Rectal smooth muscle tissue (tissue), 1 donor: Measurements from ENCODE around the gene SMURF1.

ENCODE experiments used
- H3K27ac ChIP-seq: one replicate; pipeline ENCODE4 v1.7.0; 2013; ENCODE audit warnings: low read depth, low read length, inconsistent platforms
- H3K27me3 ChIP-seq: one replicate; pipeline ENCODE4 v1.7.0; 2013; ENCODE audit warnings: low read length; ENCODE audit not compliant: control insufficient read depth, insufficient read depth
- H3K36me3 ChIP-seq: one replicate; pipeline ENCODE4 v1.7.0; 2013; ENCODE audit warnings: low read length; ENCODE audit not compliant: control insufficient read depth, insufficient read depth
- H3K4me1 ChIP-seq: one replicate; pipeline ENCODE4 v1.7.0; 2013; ENCODE audit warnings: low read length; ENCODE audit not compliant: control insufficient read depth, insufficient read depth
- H3K4me3 ChIP-seq: one replicate; pipeline ENCODE4 v1.7.0; 2013; ENCODE audit warnings: low read length
- H3K9ac ChIP-seq: one replicate; pipeline ENCODE4 v1.7.0; 2013; ENCODE audit warnings: low read length

SMURF1 gene

DNA sequence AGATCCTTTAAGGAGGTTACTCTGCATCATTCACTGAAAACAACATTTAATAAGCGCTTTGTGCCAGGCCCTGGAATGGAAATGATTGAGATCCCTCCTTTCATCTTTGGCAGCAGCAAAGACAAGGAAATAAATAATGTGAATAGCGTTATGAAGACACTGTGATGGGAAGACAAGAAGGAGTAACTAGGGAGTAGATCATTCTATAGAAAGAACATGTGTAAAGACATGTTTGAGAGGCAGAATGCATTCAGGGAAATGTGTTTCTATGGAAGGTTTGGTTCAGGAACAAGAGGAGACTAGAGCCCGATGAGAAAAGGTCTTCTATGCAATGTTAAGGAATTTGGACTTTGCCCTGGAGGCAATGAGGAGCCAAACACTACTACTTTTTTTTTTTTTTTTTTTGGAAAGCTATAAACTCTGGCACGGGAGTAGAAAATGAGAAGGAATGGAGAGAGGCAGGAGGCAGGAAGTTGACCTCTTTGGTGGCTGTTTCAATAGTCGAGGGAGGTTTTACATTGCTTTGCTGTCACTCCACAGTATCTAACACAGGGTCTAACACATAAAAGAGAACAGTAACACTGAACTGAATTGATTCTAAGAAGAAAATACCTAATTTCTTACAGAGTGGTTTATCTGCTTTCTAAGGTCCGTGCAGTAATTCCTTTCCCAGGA lies 44.9 kb downstream of the SMURF1 start:
- Histone ChIP-seq H3K36me3 (no peaks in the 10 kb centered on the region), H3K4me1 (peaks cover 10% of the 10 kb centered on the region), H3K4me3 (no peak overlapping the region), H3K27ac (no peak overlapping the region), H3K9ac (no peak overlapping the region), H3K27me3 (no peaks in the 10 kb centered on the region)

DNA sequence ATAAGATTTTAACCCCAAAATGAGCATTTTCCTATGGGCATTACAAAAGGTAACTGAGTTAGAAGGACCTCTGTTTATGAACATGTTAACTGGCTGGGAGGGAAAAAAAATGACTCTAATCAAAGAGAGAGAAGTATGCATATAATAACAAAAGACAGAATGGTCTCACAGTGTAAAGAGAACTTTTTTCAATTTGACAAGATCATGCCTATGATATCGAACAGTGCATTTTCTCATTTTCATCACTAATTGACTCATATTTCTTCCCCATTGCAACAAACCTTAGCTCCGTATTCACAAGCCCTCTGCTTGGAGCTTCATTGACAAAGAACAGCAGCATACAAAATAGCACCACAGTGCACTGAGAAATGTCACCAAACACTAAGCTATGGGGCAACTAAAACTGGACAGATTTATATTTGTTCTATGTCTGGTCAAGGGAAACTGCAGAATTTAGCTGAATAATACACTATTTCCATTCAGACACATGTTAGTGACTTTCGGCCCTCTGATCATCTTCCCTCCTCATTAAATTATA lies 45.6 kb downstream of the SMURF1 start:
- peaks cover 10% of the 10 kb centered on the region for H3K4me1 ChIP-seq
- H3K9ac ChIP-seq: no peak overlapping the region
- no peak overlapping the region for H3K27ac ChIP-seq
- H3K4me3 ChIP-seq: no peak overlapping the region
- H3K36me3 ChIP-seq: no peaks in the 10 kb centered on the region
- no peaks in the 10 kb centered on the region for H3K27me3 ChIP-seq

DNA sequence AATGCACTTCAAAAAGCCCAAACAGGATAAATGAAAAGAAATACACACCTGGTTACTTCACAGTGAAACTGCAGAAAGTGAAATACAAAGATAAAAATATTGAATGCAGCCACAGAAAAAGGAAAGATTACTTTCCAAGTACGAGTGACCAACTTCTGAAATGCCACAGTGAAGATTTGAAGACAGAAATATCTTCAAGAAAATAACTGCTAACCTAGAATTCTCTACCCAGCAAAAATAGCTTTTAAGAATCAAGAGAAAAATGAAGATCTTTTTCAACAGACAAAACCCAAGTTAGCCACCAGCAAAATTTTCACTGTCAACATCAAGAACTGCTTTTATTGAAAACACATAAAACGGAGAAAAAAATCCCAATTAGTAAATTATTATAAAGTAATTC lies 46.2 kb downstream of the SMURF1 start:
- H3K27ac ChIP-seq: no peak overlapping the region
- H3K9ac ChIP-seq: no peak overlapping the region
- no peaks in the 10 kb centered on the region for H3K36me3 ChIP-seq
- no peak overlapping the region for H3K4me3 ChIP-seq
- no peaks in the 10 kb centered on the region for H3K27me3 ChIP-seq
- peaks cover 10% of the 10 kb centered on the region for H3K4me1 ChIP-seq

DNA sequence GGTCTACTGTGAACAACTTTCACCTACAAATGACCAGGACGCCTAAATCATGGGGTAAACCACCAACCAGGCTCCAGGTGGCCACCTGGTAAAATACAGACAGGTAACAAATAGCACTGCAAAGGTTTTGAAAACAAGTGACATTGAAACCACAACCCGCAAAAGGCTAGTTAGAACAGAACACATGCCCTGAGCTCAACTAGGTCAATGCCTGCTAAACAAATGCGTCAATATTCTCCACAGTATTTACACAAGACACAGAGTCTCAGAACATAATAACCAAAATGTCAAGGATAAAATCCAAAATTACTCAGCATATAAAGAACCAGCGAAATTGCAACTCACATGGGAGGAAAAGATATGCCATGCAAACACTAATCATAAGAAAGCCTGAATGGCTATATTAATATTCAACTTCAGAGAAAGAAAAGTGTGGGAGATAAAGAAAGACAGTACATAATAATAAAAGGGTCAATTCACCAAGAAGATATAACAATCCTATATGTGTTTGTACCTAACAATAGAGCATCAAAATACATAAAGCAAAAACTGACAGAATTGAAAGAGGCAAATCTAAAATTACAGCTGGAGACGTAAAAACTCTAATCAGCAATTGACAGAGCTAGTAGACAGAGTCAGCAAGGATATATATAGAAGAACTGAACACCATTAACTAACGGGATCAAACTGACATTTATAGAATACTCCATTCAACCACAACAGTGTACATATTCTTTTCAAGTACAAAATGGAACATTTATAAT lies 47.6 kb downstream of the SMURF1 start:
- H3K4me3 ChIP-seq: no peak overlapping the region

DNA sequence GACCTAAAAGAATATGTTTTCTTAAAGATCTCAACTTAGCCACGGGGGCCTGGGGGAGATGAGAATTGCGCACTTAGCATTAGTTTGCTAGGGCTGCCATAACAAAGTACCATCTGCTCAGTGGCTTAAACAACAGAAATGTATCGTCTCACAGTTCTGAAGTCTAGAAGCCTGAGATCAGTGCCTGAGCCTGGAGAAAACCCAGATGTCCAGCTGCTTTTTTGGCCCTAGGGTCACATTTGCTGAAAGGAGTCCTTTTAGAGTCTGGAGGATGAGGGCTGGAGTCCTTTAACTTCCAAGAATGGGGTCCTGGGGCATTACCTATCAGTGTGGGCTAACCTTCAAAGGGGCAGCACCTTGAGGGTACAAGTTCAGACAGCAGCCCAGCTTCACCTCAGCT lies 48.2 kb downstream of the SMURF1 start:
- Histone ChIP-seq H3K9ac (no peak overlapping the region), H3K27me3 (no peaks in the 10 kb centered on the region), H3K27ac (peak overlapping the region; percentile 4), H3K36me3 (no peaks in the 10 kb centered on the region), H3K4me3 (no peak overlapping the region), H3K4me1 (peaks cover 10% of the 10 kb centered on the region)

More for the DNA sequence above, 47.6 kb downstream of the SMURF1 start:
- Histone ChIP-seq H3K4me1 (peaks cover 10% of the 10 kb centered on the region), H3K27me3 (no peaks in the 10 kb centered on the region), H3K36me3 (no peaks in the 10 kb centered on the region), H3K9ac (no peak overlapping the region), H3K27ac (peak overlapping the region; percentile 4)

DNA sequence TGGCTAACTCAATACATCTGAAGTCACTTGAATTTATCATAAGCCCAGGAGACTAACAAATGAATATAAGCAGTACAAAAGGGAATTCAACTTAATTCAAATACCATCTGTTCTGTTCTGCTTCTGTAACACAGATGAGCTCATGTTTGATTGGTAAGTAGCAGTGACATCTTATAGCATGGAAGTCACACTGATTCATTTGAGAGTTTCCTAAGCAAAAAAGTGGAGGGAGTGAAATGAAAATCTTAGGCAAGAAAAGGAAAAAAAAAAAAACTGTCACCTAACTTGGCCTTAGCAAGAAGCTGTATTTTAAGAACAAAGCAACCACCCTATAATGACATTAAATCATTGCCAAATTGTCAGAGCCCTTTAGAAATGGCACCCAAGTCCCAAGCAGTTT lies 49.5 kb downstream of the SMURF1 start:
- Histone ChIP-seq H3K36me3 (no peaks in the 10 kb centered on the region), H3K4me1 (peaks cover 10% of the 10 kb centered on the region), H3K4me3 (no peak overlapping the region), H3K27me3 (no peaks in the 10 kb centered on the region), H3K9ac (no peak overlapping the region), H3K27ac (no peak overlapping the region)

DNA sequence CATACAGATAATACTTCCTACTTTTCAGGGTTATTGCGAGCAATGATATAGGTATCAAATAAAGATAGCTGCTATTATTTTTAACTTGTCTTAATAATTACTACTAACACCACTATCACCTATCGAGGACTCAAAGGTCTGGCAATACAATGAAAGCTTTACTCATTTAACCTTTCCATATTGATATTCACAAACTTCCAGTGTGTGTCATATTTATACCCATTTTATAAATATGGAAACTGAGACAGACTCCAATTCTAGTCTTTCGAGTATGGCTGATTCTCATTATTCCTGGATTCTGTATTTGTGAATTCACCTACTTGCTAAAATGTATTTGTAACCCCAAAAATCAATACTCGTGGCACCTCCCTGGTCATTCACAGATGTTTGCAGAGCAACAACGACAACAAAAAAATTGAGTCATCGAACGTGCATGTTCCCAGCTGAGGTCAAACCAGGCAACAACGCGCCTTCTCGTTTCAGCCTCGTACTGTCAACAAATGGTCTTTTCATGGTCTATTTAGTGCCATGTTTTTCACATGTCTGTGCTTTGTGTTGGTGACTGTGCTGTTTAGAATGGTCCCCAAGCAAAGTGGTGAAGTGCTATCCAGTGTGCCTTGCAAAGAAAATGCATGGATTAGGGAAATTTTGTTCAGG lies 51.7 kb downstream of the SMURF1 start:
- Histone ChIP-seq H3K4me3 (no peak overlapping the region), H3K4me1 (peaks cover 4% of the 10 kb centered on the region), H3K9ac (no peak overlapping the region), H3K36me3 (no peaks in the 10 kb centered on the region), H3K27me3 (no peaks in the 10 kb centered on the region), H3K27ac (no peak overlapping the region)

DNA sequence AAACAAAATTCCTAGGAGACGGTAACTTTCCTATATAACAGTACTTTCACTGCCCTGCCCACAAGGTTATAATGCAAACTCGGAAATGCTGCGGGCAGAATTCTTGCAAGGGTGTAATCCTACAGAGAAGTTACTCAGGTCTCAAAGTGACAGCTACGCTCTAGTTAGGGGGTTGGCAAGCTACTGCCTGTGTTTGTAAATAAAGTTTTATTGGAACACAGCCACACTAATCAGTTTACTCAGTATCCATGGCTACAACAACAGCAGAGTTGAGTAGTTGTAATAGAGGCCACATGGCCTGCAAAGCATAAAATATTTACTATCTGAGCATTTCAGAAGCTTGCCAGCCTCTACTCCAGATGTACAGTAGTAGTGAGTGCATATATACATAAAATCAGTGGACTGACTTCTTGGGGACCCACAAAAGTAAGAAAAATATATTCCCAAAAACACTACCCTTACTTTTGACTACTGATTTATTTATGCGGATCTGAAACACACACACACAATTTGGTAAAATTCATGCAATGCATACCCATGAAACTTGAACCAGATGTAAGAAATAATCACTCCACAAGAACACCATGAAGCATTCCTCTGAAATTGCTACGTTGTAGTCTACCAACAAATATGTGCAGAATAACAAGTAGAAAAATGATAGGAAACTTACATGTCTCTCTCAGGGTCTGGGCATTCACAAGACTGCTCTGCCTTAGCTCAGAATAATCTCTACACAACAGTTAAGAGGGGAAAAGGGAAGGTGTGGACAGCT lies 53.0 kb downstream of the SMURF1 start:
- H3K4me3 ChIP-seq: no peak overlapping the region
- no peak overlapping the region for H3K9ac ChIP-seq
- no peaks in the 10 kb centered on the region for H3K27me3 ChIP-seq
- H3K36me3 ChIP-seq: no peaks in the 10 kb centered on the region
- H3K27ac ChIP-seq: no peak overlapping the region
- peaks cover 4% of the 10 kb centered on the region for H3K4me1 ChIP-seq

DNA sequence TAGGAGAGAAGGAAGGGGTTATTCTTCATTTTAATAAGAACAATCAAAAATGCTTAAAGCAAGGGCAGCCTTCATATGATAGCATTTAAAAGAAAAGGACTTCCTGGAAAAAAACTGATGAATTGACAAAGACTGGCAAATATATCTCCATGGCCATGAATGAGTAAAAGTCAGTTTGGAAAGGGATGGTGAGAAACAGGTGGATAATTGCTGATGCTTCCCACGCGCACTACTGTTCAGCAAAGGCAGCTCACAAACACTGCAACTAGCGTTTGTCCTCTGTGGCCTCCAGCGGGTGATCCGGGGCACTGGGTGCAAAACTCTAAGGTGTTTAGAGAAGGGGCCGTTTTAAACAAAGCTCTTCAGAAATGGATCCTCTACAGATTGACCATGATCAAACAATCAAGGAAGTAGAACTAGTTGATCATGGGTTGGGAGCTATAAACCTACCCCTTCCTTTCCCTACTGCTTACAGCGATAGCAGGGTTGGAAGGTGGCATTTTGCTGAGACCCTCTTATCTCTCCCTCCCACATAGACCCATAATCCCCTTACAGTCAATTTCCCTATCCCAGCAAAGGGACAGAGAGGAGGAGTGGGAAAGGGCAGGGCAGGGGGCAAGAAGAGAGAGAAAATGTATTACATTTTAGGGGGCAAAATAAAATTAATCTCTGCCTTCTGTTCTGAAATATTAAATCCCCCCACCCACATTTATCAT lies 53.8 kb downstream of the SMURF1 start:
- Histone ChIP-seq H3K27me3 (no peaks in the 10 kb centered on the region), H3K4me3 (no peak overlapping the region), H3K4me1 (no peaks in the 10 kb centered on the region), H3K9ac (no peak overlapping the region), H3K36me3 (no peaks in the 10 kb centered on the region), H3K27ac (no peak overlapping the region)

DNA sequence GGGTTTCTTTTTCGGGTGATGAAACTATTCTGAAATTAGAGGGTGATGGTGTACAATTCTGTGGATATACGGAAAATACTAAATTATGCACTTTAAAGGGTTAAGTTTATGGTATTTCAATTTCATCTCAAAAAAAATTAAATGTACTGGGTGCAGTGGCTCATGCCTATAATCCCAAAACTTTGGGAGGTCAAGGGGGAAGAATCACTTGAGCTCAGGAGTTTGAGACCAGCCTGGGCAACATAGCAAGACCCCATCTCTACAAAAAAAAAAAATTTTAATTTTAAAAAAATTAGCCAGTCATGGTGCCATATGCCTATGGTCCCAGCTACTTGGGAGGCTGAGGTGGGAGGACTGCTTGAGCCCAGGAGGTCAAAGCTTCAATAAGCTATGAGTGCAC lies 57.0 kb downstream of the SMURF1 start:
- Histone ChIP-seq H3K4me1 (no peaks in the 10 kb centered on the region), H3K36me3 (peaks cover 2% of the 10 kb centered on the region), H3K9ac (no peak overlapping the region), H3K27me3 (no peaks in the 10 kb centered on the region), H3K27ac (no peak overlapping the region), H3K4me3 (no peak overlapping the region)

DNA sequence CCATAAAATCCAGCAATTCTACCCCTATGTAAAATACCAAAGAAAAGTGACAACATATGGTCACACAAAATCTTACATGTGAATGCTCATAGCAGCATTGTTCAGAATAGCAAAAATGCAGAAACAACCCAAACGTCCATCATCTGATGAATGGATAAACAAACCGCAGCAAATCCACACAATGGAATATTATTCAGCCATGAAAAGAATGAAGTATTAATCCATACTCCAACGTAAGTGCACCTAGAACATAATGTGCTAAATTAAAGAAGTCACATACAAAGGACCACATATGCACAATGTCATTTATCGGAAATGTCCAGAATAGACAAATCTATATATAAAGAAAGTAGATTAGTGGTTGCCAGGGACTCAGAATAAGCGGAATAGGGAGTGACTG lies 57.4 kb downstream of the SMURF1 start:
- Histone ChIP-seq H3K9ac (no peak overlapping the region), H3K27ac (no peak overlapping the region), H3K4me1 (no peaks in the 10 kb centered on the region), H3K27me3 (no peaks in the 10 kb centered on the region), H3K36me3 (peaks cover 2% of the 10 kb centered on the region), H3K4me3 (no peak overlapping the region)
